ENCODE measurements around the gene MARCHF4. TPM values are rescaled to one million over a fixed set of nuclear protein-coding genes. Genes with fewer than 3 reads are reported as not detected.

Gene MARCHF4
- total and polyA plus RNA-seq, 2 of the 8 experiments (the other 6 are each of a cell fraction or from before 2014, with no cell fraction given), result 1.9 to 2.9 TPM

DNA sequence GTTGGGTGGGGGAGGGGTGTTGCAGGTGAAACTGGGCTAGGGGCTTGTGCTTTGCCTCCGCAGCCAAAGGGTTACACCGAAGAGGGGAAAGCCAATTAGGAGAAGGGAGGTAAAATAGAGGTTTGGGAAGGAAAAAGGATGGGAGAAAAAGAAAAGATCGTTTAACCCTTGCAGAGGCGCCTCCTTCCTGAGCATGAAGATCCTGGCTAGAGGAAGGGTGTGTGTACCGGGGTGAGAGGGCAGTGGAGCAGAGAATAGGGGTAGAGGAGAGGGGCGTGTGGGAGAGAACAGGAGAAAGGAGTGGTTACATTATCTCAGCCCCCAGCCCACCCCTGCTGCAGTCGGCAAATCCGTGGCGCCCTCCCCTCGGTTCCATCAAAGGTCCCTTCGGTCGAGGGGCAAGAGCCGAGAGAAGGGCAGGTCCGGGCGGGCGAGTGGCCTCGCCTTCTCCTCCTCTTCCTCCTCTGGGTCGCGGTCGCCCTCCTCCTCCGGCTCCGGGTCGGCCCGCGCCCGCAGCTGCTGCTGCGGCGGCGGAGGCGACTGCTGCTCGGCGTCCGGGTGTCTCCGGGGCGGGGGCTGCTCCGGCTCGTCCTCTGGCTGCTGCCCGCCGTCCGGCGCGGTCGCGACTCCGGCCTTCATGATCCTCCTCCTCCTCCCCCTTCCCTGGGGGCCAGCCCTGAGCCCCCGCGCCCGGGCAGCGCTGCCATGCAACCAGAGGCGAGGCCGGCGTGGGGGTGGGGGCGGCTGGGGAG is 1.1 kb downstream of the MARCHF4 start (continued):
- peak; percentile 14; the same call in 1 of the 2 replicates for TF ChIP-seq KDM1A (IDR thresholded peaks at IDR 0.05; ENCODE audit: borderline replicate concordance, low read length)
- peak; percentile 12 for TF ChIP-seq EZH2 (IDR thresholded peaks at IDR 0.05; ENCODE audit: low read depth, low read length, severe bottlenecking)
- peak; percentile 58 to 70; a peak in 1 of 4 replicates for TF ChIP-seq SIN3A (conservative IDR thresholded peaks at IDR 0.05 in 1 of 2, IDR thresholded peaks at IDR 0.05 in 1 of 2; ENCODE audit: low read depth in 1 of 2, low read length in 2 of 2)
- no peak for TF ChIP-seq JUN (IDR thresholded peaks at IDR 0.05; ENCODE audit: low read depth, low read length)
- TF ChIP-seq PHF8 (conservative IDR thresholded peaks at IDR 0.05; ENCODE audit: low read depth, low read length), result 0 out of 2 replicates have a peak, but pooled peaks have one; percentile 8
- TF ChIP-seq, protein P1, sequence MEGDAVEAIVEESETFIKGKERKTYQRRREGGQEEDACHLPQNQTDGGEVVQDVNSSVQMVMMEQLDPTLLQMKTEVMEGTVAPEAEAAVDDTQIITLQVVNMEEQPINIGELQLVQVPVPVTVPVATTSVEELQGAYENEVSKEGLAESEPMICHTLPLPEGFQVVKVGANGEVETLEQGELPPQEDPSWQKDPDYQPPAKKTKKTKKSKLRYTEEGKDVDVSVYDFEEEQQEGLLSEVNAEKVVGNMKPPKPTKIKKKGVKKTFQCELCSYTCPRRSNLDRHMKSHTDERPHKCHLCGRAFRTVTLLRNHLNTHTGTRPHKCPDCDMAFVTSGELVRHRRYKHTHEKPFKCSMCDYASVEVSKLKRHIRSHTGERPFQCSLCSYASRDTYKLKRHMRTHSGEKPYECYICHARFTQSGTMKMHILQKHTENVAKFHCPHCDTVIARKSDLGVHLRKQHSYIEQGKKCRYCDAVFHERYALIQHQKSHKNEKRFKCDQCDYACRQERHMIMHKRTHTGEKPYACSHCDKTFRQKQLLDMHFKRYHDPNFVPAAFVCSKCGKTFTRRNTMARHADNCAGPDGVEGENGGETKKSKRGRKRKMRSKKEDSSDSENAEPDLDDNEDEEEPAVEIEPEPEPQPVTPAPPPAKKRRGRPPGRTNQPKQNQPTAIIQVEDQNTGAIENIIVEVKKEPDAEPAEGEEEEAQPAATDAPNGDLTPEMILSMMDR (IDR thresholded peaks at IDR 0.05; ENCODE audit: control extremely low read depth in 1 of 3, insufficient read depth in 1 of 3, low read depth in 1 of 3, low read length in 3 of 3), result no peak
- no peak for TF ChIP-seq CTBP2 (IDR thresholded peaks at IDR 0.05; ENCODE audit: borderline replicate concordance, insufficient read depth, insufficient read length, low read length)
- TF ChIP-seq RNF2 (IDR thresholded peaks at IDR 0.05; ENCODE audit: borderline replicate concordance, low read depth, low read length, missing control alignments, poor library complexity, severe bottlenecking), result peak; percentile 36
- TF ChIP-seq RBBP5 (IDR thresholded peaks at IDR 0.05; ENCODE audit: borderline replicate concordance, low read depth, low read length), result peak; percentile 92
- peak; percentile 93 for TF ChIP-seq KDM4A (IDR thresholded peaks at IDR 0.05; ENCODE audit: low read depth, low read length, severe bottlenecking)
- TF ChIP-seq ASH2L (IDR thresholded peaks at IDR 0.05; ENCODE audit: low read length), result peak; percentile 60
- TF ChIP-seq HDAC2 (IDR thresholded peaks at IDR 0.05; ENCODE audit: borderline replicate concordance in 1 of 2, low read depth in 2 of 2, low read length in 2 of 2), result 0 out of 4 replicates have a peak, but pooled peaks of 1 of the 2 experiments have one; percentile 38

All from H1 (cell line).